Medulla oblongata (tissue), 1 donor: ENCODE data around the gene SCGB1C1.
"Not testable (repeated sequence)": the region's sequence is repeated elsewhere in the genome, so short reads cannot be mapped to it uniquely, and the experiment has no call there.

ENCODE experiments used
- DNase-seq: peaks from one replicate; pipeline ENCODE4 v3.0.0-alpha.2; 2015; ENCODE audit errors: extremely low spot score

SCGB1C1 gene

DNA sequence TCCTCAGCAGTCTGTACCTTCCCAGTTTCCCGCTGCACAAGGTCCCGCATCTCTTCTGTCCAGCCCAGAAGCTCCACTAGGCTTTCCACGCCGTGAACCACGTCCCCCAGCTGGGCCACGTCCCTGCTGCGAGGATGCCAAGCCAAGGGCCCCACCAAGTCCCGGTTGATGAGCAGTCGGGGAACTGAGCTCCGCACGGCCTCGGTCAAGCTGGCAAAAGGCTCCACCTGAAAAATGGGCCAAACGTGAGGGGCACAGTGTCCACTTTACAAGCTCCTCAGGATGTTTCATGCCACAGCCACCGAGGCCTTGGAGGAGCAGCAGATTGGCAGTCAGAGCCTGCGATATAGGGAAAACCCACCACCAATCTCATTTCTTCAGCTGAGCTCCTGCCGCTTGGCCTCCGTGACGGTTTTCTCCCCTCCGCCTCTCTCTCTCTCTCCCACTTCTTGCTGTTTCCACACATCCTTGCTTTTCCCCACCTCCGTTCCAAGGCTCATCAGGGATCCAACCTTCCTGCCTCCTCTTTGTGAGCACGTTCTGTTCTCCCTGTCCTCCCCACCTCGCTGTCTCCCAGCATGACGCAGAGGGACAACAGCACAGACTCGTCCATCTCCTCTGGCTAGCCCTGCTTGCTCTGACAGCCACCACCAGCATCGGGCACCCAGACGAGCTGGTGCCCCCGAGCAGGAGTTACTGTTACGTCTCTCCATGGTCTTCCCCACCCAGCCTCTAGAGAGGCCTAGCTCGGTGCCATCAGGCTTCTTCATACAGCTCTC is 26.1 kb downstream of the SCGB1C1 start:
- DNase-seq = no peak

DNA sequence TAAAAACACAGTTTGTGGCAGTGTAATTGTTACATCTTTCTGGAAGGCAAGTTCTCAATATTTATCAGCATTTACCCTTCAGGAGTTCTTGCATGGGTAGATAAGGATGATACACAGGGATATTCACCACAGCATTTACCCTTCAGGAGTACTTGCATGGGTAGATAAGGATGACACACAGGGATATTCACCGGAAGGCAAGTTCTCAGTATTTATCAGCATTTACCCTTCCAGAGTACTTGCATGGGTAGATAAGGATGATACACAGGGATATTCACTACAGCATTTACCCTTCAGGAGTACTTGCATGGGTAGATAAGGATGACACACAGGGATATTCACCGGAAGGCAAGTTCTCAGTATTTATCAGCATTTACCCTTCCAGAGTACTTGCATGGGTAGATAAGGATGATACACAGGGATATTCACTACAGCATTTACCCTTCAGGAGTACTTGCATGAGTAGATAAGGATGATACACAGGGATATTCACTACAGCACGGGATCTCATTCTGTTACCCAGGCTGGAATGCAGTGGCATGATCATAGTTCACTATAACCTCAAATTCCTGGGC is 27.9 kb downstream of the SCGB1C1 start:
- DNase-seq = not testable (repeated sequence)

DNA sequence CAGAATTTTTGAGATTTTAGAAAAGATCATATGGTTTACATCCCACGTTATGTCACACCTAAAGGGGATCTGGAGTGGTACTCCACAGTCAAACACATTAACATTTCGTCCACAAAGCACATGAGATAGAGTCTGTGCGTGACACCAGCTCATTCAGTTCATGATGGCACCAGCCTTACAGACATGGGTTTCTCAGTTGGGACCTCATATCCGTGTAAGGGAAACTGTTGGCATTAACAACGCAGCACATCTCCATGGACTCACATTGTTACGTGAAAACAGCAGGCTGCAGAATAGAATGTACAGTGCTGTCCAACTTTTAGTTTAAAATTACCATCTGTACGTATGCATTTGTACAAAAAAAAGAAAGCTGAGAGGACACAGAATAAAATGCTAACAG is 28.7 kb downstream of the SCGB1C1 start:
- DNase-seq = no peak

DNA sequence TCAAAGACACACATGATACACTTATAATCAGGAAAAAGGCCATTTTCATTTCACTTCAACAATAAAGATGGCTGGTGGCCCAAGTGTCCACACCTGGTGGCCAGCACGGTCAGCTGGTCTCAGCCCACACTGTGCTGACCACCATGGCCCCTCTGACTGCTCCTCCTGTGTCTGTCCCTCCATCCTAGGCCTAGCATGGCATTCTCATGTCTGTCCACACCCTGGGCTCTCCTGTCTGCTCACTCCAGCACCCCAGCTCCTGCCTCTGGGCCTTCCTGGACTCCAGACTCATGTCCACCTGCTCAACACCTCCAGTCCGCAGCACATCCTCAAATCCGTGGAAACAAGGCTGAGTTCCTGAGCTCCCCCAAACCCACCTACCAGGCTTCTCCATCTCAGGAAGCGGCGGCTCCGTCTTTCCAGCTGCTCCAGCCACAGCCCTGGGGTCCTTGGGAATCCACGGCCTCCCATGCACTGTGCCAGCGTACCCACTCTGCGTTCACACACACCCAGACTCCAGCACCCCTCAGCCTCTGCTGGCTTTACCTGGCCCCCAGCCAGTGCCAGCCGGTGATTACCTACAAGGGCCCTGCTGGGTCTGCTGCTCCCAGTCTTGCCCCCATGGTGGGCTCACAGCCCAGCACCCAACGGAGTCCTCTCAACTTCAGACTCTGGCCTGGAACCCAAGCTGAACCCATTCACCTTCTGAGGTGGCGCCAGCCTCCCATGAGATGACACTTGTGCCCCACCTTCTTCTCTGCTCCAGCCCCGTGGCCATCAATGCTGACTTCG is 29.3 kb downstream of the SCGB1C1 start:
- no peak for DNase-seq

DNA sequence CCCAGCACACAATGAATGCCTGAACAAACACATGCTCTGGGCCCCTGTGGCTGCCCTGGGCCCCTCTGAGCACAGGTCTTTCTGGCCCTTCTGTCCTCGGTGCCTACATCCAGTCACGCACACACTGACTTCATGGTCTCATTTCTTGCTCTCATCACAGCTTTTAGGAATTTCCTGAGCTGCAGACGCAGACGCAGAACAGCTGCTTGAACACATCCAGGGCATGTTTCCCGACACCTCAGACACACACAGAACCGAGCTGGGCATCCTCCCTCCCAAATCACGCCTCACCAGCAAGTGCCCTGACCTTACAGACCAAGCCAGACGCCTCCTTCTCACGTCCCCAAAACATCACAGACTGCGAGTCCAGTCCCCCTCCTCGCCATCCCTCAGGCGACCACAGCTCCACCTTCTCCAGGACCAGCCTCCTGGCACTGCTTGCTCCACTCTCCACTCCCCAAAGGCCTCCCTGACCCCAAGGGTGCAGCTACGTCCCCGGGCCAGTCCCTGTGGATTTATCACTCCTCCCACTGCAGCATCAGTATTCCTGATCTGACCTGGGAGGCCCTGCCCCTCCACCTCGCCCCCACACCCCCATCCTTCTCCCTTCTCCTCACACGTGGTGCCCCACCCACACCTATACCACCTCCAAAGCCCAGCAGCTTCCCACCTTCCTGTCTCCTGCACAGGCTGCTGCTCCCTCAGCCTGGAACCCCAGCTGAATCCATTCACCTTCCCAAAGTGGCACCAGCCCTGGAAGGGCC is 30.3 kb downstream of the SCGB1C1 start:
- no peak for DNase-seq

DNA sequence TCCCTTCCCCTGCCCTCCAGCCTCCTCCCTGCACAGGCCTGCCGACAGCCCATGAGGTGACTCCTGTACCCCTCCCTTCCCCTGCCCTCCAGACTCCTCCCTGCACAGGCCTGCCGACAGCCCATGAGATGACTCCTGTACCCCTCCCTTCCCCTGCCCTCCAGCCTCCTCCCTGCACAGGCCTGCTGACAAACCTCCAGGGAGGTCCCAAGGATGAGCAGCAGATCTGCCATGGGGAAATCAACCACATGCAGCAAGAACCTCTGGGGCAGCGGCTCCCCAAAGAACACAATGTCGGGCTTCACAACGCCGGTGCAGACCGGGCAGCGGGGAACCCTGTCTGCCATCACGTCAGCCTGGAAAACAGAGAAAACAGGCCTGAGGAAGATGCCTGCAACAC is 31.0 kb downstream of the SCGB1C1 start:
- no peak for DNase-seq

DNA sequence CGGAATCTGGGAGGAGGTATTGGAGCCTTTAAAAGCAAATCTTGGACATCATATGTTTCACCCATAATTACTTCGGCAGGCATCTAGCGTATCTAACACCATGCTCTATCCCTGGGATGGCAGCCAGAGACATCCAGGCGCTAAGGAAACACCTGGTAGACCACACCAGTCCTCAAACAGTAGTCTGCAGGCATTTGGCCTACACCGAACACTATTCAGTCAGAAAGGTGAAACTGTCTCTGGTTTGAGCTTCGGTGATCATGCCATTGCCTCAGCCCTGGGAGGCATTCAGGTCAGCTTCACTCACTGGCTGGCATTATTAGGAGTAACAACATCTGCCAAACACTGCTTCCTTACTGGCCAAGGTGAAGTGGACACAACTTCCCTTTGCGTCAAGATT is 31.5 kb downstream of the SCGB1C1 start:
- no peak for DNase-seq

DNA sequence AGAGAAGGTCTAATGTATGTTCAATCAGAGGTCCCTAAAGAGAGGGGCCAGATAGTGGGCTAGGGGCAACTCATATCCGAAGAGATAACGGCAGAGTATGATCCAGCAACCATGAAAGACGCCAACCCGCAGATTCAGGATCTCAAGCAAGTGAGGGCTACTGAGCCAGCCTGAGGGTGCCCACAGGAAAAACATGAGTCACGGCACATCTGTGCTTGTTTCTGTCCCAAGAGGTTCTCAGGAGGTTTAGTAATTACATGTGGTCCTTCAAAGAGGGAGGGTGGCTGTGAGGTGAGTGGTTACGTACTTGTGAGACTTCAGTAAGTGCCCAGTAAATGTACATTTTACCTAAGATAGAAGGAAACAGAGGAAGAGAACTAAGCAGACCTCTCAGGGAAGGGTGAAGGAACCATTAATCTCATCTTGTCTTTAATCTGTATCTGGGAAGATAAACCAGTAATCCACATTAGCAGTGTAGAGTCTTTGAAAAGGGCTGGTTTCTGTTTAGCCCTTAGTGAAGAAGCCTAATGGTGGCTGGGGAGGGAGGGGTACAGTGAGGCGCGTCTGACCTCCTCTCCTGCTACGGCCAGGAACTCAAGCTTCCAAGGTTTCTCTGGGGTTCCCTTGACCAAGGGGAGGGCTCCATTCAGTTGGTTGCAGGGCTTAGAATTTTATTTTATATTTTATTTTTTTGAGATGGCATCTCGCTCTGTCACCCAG is 33.0 kb downstream of the SCGB1C1 start:
- DNase-seq = no peak

DNA sequence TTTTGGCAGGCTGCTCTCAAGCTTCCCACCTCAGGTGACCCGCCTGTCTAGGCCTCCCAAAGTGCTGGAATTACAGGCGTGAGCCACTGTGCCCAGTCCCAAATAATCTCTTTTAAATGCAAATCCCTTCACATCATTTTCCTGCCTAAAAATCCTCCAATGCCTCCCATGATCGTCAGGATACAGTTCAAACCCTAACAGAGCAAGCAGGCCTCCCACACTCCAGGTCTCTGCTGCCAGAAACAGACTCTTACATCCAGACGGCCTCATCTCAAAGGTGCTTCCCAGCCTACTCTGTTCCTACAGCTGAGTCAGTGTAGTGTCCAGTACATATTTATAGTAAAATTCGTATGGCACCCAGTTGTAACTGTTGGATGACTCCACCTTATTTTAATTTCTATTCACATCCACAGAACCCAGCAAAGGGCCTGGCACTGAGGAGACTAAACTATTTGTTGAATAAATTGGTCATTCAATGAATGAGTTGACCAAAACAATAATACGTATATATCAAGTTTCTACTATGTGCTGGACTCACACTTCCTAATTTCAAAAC is 35.0 kb downstream of the SCGB1C1 start:
- no peak for DNase-seq

DNA sequence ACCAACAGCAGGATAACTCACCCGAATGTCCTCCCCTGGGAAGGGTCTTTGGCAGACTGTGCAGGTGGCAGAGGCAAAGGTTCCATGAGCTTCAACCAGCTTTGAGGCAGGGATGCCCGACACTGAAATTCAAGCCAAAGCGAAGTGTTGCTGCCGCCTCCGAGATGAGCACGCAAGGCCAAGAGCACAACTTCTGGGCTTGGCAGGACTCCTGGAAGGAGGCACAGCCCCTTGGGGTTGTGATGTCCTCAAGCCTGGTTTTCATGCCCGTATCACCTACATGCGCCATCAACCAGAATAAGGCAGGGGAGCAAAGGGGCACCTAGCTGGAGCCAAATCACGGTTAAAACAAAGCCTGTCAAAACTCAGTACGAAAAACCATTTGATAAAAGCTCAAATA is 37.6 kb downstream of the SCGB1C1 start:
- DNase-seq = no peak

DNA sequence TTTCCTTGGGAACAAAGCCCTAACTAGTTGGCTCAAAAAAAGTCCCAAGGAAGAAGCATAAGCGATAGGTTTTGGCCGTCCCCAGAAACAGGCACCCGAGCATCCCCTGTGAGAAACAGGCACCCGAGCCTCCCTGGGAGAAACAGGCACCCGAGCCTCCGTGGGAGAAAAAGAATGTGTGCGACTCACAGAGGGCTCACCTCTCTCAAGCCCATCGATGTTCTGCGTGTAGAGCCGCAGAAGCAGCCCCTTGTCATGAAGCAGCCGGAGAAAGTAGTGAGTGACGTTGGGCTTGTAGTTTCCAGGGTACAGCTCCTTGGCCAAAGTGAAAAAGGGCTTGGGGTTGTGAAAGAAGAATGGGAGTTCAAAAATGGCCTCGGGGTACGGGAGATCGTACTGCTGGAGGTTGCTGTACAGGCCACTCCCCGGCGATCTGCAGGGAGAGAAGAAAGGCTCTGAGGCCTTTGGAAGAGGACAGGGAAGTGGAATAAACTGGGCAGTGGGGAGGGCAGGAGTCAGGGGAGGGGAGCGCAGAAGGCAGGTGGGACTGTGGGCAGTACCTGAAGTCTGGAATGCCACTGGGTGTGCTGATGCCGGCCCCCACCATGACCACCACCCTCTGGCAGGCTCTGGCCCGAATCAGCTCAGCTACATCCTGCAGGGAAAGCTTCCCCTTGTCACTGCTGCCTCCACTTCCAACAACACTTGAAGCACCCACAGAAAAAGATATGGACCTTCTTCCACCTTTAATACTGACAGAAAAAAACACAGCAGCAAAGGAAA is 40.1 kb downstream of the SCGB1C1 start:
- no peak for DNase-seq

DNA sequence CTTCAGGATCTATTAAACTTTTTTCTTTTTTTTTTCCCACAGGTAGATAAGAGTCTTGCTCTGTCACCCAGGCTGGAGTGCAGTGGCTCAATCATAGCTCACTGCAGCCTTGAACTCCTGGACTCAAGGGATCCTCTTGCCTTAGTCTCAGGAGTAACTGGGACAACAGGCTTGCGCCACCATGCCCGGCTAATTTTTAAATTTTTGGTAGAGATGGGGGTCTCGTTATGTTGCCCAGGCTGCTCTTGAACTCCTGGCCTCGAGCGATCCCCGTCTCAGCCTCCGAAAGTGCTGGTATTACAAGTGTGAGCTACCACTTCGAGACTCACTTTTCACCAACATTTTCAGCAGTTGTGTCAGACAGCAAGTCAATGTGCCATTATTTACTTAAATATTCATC is 42.3 kb downstream of the SCGB1C1 start:
- no peak for DNase-seq

DNA sequence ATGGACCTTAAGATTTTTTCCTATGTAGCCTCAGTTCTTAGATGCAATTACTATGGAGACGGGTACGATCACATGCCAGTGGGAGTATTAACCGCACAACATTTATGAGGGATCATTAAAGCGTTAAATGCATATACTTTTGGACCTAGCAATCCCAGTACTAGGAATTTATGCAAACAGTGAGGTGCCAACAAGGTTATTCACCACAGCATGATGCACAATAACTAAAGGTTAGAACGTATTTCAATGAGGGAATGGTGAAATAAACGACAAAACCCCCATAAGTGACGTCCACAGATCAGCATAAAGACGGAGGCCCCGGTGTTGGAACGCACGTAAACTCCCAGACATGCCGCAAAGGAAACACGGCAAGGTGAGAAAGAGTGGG is 42.7 kb downstream of the SCGB1C1 start:
- DNase-seq = peak; percentile 21

DNA sequence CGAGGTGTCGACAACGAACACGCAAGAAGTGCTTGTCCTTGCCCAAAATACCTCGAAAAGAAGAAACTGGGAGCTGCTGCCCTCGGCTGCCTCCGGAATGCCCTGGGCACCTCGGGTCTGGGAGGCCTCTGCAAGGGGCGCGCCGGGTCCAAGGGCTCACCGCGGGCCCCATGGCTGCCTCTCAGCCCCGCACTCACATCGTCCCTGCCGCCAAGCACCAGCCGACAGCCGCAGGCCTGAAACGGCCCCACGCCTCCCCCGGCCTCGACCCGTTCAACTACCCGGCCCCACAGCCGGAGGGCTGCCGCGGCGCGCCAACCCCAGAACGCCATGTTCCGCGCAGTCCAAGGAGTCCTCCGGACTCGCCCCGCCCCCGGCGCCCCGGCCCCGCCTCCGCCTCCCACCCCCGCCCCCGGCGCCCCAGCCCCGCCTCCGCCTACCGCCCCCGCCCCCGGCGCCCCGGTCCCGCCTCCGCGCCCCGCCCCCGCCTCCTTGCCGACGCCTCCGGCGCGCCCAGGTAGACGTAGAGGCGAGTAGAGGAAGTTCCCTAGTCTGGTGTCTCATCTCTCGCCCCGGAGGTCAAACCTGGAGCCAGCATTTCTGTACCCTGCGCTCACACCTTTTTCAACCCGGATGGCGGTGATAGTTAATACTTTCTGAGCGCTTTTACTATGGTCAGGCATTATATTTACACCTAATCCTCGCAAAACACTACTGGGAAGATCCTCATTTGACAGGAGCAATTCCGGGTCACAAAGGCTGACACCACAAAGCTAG is 43.3 kb downstream of the SCGB1C1 start, which contains the start of gene SIRT3:
SIRT3 (minus strand) TSS at position 346 of the 777 bp plus-strand sequence; CDS start at position 332, 14 bp downstream.
- DNase-seq = peak; percentile 71

DNA sequence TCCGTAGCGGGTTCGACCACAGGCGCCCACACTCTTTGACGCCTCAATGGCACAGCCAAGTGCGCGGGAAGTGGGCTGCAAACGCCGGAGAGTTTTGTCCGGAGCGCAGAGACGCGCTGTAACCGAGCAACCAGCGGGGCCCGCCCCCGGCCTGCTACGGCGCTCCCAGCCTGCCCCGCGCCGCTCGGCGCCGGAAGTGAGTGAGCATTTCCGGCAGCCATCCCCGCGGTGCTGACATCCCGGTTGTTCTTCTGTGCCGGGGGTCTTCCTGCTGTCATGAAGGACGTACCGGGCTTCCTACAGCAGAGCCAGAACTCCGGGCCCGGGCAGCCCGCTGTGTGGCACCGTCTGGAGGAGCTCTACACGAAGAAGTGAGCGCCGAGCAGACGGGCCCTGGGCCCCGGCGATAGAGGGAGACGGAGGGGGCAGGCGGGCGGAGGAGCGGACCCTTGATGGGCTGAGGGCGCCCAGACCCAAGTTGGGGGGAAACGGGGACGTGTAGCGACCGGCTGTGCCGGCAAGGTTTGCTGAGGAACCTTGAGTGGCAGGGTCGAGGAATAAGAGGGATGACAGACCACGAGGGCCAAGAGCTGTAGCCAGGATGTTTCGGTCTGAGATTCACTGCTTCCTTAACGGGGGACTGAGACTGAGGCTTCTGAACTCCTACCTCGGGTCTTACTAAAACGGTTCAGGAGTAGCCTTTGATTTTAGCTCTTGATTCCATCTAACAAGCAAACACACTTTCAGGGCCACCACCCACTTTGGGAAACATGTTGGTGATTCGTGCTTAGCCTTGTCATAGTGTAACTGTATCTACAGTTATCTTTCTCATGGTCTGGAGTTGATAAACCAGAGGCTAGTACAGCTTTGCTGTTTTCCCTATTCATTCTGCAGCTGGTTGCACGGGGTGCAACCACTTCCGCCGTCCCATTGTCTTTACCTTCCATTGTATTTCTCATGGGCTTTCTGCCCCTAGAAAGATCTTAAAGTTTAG is 44.2 kb downstream of the SCGB1C1 start, which contains the start of gene PSMD13:
PSMD13 (plus strand) TSS at position 203 of the 994 bp plus-strand sequence; CDS start at position 277, 74 bp downstream.
- peak; percentile 81 for DNase-seq

DNA sequence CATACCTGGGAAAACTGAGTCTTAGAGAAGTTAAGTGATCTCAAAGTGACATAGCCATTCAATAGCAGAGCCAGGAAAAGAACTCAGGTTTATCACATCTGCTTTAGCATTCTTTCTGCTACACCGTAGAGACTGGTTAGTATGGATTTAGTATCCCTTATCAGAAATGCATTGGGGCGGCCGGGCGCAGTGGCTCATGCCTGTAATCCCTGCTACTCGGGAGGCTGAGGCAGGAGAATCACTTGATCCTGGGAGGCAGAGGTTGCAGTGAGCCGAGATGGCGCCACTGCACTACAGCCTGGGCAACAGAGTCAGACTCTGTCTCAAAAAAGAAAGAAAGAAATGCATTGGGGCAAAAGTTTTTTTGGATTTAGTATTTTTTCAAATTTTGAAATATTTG is 45.5 kb downstream of the SCGB1C1 start:
- DNase-seq = not testable (repeated sequence)

DNA sequence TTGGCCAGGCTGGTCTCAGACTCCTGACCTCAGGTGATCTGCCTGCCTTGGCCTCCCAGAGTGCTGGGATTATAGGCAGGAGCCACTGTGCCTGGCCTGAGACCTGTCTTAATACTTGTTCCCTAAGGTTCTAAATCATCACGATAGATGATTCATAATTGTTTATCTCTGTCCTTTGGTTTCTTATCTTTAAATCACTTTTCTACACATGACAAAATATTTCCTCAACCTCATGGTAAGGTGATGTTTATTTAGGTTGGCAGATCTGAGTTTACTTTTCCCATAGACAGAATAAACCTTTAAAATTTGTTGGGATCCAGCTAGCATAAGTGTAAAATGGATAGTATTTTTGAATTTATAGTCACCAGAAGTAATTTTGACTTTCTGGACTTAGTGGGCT is 47.4 kb downstream of the SCGB1C1 start:
- DNase-seq = no peak

DNA sequence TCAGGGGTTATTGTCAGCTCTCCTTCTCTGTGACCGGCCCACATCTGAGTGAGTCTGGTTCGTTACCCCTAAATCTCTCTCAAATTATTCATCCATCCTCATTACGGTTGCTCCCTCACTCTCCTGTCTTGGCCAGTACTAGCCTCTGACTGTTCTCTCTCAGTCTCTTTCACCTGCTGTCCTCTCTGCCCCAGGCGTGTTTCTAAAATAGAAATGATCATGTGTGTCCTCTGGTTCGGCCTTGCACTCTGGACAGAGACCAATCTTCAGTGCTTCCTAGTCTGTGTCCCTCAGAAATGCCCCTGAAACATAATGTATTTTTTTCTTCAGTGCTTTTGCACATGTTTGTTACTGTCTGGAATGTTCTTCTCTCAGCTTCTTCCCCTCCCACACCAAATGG is 48.8 kb downstream of the SCGB1C1 start:
- no peak for DNase-seq
